Kidney epithelial cell (primary cell): ENCODE data around the gene ZEB1. TPM values are rescaled to one million over a fixed set of nuclear protein-coding genes. Genes with fewer than 3 reads are reported as not detected.

Experiments used
- DNase-seq: peaks from one replicate; pipeline ENCODE4 v3.0.0-alpha.2; 2010; ENCODE audit warnings: low read depth
- H3K27me3 ChIP-seq: 2 replicates; pipeline ENCODE4 v1.6.0; 2011; ENCODE audit warnings: low read length; ENCODE audit not compliant: control insufficient read depth, insufficient read depth
- H3K36me3 ChIP-seq: 2 replicates; pipeline ENCODE4 v1.5.1; 2011; ENCODE audit warnings: low read length; ENCODE audit not compliant: control insufficient read depth, insufficient read depth
- H3K4me3 ChIP-seq: 2 replicates; pipeline ENCODE4 v1.5.1; 2011; ENCODE audit warnings: low read depth, mild to moderate bottlenecking, control low read depth, low read length
- CTCF ChIP-seq: IDR thresholded peaks from 2 replicates; pipeline ENCODE4 v1.5.1; 2011; ENCODE audit warnings: mild to moderate bottlenecking, moderate library complexity, low read length, control low read depth, inconsistent platforms; ENCODE audit not compliant: insufficient read depth, poor library complexity, severe bottlenecking
- total RNA-seq: library from RNA; depleted of rRNA; stranded (reverse); fragments of >200 nt; gene quantifications from 2 replicates; pipeline ENCODE4 v1.2.3, GENCODE V29; 2015

ZEB1 gene
- 8.5 and 10.8 TPM in 2 replicates for total RNA-seq

GRCh38 chr10:31318854-31319601 is at the start of gene ZEB1:
Gene ZEB1, plus strand, starts transcription at chr10:31319216. Its CDS starts 19 bp downstream, at chr10:31319235.
- H3K27me3 ChIP-seq, result no peaks in the 10 kb centered on the region
- peak; percentile 83 for DNase-seq
- H3K4me3 ChIP-seq, result peak within 1 kb of the TSS; percentile 97
- peak; percentile 16 for TF ChIP-seq CTCF
- no peaks in the 10 kb centered on the region for H3K36me3 ChIP-seq

- TF ChIP-seq CTCF, result no peak
- no peak for DNase-seq
- Histone ChIP-seq H3K4me3 (no peak overlapping the region), H3K36me3 (no peaks in the 10 kb centered on the region), H3K27me3 (no peaks in the 10 kb centered on the region)
These were observed 48.1 kb upstream of the ZEB1 start for GRCh38 chr10:31270954-31271353.

GRCh38 chr10:31272841-31273240 is 46.2 kb upstream of the ZEB1 start:
- Histone ChIP-seq H3K27me3 (no peaks in the 10 kb centered on the region), H3K4me3 (no peak overlapping the region), H3K36me3 (no peaks in the 10 kb centered on the region)
- no peak for DNase-seq
- TF ChIP-seq CTCF, result no peak

GRCh38 chr10:31273789-31274188 is 45.2 kb upstream of the ZEB1 start:
- no peak for DNase-seq
- no peak overlapping the region for H3K4me3 ChIP-seq
- TF ChIP-seq CTCF, result no peak
- H3K27me3 ChIP-seq, result no peaks in the 10 kb centered on the region
- no peaks in the 10 kb centered on the region for H3K36me3 ChIP-seq

DNA sequence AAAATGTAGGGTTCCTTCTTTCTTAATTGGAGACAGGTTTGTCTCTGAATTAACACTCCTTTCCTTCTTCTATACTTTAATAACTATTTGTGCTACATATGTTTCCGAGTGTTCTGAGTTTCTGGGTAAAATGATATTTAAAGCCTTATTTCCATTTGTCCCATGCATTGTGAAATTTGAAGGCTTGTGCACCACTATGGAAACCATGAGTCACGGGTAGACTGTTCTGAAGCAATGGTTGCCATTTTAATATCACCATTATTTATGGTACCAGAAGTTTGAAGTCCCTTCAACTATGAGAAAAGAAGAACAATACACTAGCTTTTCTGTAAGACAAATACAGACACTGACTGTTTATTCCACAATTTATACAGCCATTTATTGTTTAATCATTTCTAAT is 44.7 kb upstream of the ZEB1 start:
- no peak for DNase-seq
- H3K36me3 ChIP-seq, result no peaks in the 10 kb centered on the region
- H3K27me3 ChIP-seq, result no peaks in the 10 kb centered on the region
- H3K4me3 ChIP-seq, result no peak overlapping the region
- TF ChIP-seq CTCF, result no peak
